HAP-1 (cell line): ENCODE data around the gene PTPRG.

ENCODE experiments used
- DNase-seq, 2 experiments: peaks; one replicate each; pipeline ENCODE4 v3.0.0-alpha.2; 2016 to 2020; ENCODE audit warnings: low spot score in 2 of 2
- H3K27me3 ChIP-seq: fragments of 250-450 bp; sonication (Bioruptor Pico); 2 replicates; pipeline ENCODE4 v1.5.1; 2020; ENCODE audit warnings: low read depth, mild to moderate bottlenecking, moderate library complexity
- H3K36me3 ChIP-seq: fragments of 250-450 bp; sonication (Bioruptor Pico); replicated peaks from 2 replicates; pipeline ENCODE4 v1.5.1; 2020; ENCODE audit warnings: mild to moderate bottlenecking
- H3K4me1 ChIP-seq: fragments of 250-450 bp; sonication (Bioruptor Pico); 2 replicates; pipeline ENCODE4 v1.5.1; 2020; ENCODE audit warnings: mild to moderate bottlenecking
- H3K4me3 ChIP-seq: fragments of 250-450 bp; sonication (Bioruptor Pico); 2 replicates; pipeline ENCODE4 v1.5.1; 2020; ENCODE audit warnings: mild to moderate bottlenecking, moderate library complexity
- H3K9me3 ChIP-seq: fragments of 250-450 bp; sonication (Bioruptor Pico); 2 replicates; pipeline ENCODE4 v1.5.1; 2020; ENCODE audit warnings: mild to moderate bottlenecking, moderate library complexity
- in situ Hi-C: fragments of 300-500 bp; cut with MboI; formaldehyde crosslinking; loops from 3 replicates; pipeline ENCODE4 v1.14.3; 2020; ENCODE audit warnings: low sequenced_read_pairs, inconsistent platforms, mixed read lengths

The PTPRG gene

DNA sequence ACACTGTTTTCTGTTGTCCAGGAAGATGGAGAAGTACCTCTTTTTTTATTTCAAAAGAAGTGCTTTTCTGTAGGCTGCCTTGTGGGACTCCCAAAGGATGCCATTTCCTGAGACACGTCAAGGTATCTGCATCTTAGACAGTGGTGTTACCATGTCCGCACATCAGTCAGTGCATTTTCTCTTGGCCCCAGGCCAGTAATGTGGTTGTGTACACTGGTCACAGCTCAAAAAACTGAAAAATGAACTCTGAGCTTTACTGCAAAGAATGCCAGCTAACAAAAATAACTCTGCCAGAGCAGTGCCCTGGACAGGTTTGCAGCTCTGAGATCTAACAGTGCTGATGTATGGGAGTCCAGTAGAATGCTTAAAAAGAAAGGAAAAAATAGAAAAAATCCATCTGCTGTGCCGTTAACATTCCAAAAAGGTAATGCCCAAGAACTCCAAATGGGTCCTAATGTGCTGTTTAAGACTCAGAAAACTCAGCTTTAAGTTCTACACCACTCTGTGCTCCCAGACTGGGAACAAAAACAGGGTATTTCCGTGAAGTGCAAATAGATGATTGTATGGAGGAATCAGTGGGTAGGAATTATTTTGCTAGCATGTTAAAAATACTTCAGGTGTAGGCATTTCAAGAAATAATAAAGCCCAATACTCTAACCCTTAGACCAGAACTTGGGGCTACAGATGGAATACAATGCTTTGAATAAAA is 496.1 kb downstream of the PTPRG start:
- in situ Hi-C loops, result no loop called here

DNA sequence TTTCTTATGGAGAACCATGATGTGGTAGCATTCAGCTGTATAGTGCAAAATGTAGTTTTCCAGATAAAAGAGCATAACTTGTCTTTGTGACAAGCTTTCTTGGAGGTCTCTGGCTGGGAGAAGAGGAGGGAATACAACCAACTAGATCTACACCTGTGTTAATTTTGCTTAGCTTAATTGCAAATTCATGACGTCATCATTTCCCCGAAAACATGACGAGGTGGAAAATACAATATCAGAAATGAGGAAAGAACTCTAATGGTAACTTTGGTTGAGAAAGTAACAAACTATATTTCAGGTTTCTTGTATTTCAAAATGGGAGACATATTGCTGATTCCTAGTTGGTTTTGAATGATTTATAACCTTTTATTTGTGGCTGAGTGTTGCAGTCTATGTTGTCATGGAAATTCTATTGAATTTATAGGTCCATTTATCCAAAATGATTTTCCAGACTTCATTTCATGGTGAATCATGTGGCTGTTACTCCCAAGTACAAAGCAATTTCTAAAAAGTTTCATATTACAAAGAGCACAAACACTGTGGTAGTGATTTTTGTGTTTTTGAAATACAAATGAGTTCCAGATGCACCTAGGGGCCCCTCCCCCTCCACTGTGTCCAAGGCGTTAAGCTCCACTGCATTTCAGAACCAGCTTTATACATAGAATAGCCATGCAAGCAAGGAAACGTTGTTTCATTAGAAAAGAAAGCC is 504.8 kb downstream of the PTPRG start:
- H3K36me3 ChIP-seq, result no peaks in the 10 kb centered on the region
- no peaks in the 10 kb centered on the region for H3K27me3 ChIP-seq
- DNase-seq, result peak; percentile 12 to 62
- no peak overlapping the region for H3K4me3 ChIP-seq
- H3K9me3 ChIP-seq, result no peaks in the 10 kb centered on the region; the same call in 1 of the 2 replicates
- in situ Hi-C loops, result no loop called here
- H3K4me1 ChIP-seq, result peaks cover 32% of the 10 kb centered on the region

More for the DNA sequence above, 496.1 kb downstream of the PTPRG start:
- H3K27me3 ChIP-seq, result no peaks in the 10 kb centered on the region
- H3K9me3 ChIP-seq, result no peaks in the 10 kb centered on the region
- H3K36me3 ChIP-seq, result no peaks in the 10 kb centered on the region
- no peak overlapping the region for H3K4me3 ChIP-seq
- H3K4me1 ChIP-seq, result no peaks in the 10 kb centered on the region
- DNase-seq, result no peak

DNA sequence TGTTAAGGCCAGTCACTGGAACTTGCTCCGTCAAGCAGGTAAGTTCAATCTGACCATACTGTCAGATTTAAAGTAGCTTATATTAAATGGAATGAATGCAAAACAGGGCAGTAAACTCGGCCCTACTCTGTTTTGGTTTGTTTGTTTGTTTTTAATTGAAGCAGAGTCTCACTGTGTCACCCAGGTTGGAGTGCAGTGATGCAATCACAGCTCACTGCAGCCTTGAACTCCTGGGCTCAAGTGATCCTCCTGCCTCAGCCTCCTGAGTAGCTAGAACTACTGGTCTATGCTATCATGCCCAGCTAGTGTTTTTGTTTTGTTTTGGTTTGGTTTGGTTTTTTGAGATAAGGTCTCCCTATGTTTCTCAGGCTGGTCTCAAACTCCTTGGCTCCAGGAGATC is 507.0 kb downstream of the PTPRG start:
- H3K36me3 ChIP-seq, result no peaks in the 10 kb centered on the region
- H3K27me3 ChIP-seq, result no peaks in the 10 kb centered on the region
- H3K9me3 ChIP-seq, result no peaks in the 10 kb centered on the region; the same call in 1 of the 2 replicates
- H3K4me3 ChIP-seq, result no peak overlapping the region
- no peak for DNase-seq
- H3K4me1 ChIP-seq, result peaks cover 32% of the 10 kb centered on the region
- in situ Hi-C loops, result no loop called here

DNA sequence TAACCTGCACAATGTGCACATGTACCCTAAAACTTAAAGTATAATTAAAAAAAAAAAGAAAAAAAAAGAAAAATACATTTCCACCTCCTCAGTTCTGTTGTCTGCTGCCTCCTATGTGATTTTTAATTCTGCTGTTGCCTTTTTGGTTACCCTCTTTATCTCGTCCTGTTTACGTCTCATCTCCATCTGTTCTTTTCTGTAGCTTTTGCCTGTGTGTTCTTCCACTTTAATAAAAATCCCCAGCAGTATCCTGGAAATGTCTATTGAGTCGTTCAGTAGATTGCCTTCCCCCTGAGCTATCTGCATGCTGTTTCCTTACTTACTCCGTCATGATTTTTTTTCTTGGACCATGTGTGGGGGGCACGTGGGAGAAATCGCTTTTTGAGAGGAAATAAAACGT is 509.5 kb downstream of the PTPRG start:
- in situ Hi-C loops, result no loop called here
- no peaks in the 10 kb centered on the region for H3K27me3 ChIP-seq
- no peak for DNase-seq

DNA sequence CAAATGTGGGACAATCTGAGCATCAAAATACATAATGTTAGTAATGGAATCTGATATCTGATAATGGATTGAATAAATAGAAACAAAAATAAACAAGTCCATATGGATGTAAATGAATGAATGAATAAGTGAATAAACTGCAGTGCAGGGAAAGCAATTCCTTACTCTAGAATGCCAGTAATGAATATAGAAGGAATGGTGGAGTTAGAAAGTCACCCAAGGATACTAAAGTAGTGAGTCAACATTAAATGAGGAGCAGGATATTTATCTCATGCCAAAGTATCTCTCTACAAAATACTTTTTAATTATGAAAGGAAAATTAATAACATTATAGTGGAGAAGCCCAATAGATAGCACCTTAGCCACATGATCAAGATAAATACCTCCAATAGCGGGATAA is 511.7 kb downstream of the PTPRG start:
- Histone ChIP-seq H3K36me3 (no peaks in the 10 kb centered on the region), H3K27me3 (no peaks in the 10 kb centered on the region), H3K9me3 (no peaks in the 10 kb centered on the region), H3K4me1 (peaks cover 26% of the 10 kb centered on the region), H3K4me3 (no peak overlapping the region)
- no peak for DNase-seq
- in situ Hi-C loops, result no loop called here

More for the DNA sequence above, 509.5 kb downstream of the PTPRG start:
- no peaks in the 10 kb centered on the region; the same call in 1 of the 2 replicates for H3K9me3 ChIP-seq
- H3K4me3 ChIP-seq, result no peak overlapping the region
- H3K4me1 ChIP-seq, result peaks cover 35% of the 10 kb centered on the region
- no peaks in the 10 kb centered on the region for H3K36me3 ChIP-seq

DNA sequence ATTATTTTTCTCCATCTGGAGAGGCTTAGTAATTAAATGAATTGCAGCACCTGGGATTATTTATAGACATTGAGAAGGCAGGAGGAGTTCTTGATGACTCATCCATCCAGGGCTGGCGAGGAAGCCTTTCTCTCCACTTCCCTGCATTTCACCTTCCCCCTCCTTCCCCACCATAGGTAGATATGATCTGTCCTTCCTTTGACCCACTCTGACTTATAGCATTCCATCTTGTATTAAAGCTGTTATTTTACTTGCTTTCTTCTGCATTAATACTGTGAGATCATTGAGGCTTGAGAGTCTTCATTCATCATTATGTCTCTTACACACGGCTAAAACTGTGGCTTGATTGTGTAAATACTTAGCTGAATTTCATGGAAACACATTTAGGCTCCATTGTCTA is 523.2 kb downstream of the PTPRG start:
- Histone ChIP-seq H3K27me3 (no peaks in the 10 kb centered on the region), H3K36me3 (no peaks in the 10 kb centered on the region), H3K4me3 (no peak overlapping the region), H3K9me3 (no peaks in the 10 kb centered on the region), H3K4me1 (peaks cover under 1% of the 10 kb centered on the region; the same call in 1 of the 2 replicates)
- DNase-seq, result no peak
- in situ Hi-C loops, result no loop called here

DNA sequence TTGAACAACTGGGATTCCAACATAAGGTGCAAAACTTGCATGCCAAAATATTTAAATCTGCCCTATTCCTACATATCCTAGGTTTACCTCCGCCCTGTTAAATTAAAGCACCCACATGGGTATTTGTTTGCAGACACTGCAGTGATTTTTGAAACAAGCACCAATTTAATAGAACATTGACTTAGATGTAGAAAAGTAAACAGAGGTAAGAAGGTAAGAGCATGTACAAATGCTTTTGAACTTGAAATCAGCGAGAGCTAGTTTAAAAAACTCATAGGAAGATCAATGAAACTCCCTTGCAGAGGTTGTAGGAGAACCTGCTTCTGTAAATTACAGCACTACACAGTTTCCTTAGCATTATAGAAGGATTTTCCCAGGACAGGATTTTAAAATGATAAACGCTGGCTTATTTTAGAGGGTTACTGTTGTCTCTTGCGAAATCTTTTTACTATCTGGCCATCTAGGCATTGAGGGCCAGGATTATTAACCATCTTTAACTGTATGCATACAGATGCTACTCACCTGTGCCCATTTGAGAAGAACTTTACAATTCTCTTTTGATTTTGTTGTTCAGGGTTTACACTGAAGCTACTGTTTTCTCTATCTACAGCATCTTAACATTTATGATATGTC is 527.2 kb downstream of the PTPRG start:
- no peak for DNase-seq
- Histone ChIP-seq H3K4me3 (no peak overlapping the region), H3K9me3 (no peaks in the 10 kb centered on the region), H3K27me3 (no peaks in the 10 kb centered on the region), H3K4me1 (no peaks in the 10 kb centered on the region), H3K36me3 (no peaks in the 10 kb centered on the region)
- in situ Hi-C loops, result no loop called here

DNA sequence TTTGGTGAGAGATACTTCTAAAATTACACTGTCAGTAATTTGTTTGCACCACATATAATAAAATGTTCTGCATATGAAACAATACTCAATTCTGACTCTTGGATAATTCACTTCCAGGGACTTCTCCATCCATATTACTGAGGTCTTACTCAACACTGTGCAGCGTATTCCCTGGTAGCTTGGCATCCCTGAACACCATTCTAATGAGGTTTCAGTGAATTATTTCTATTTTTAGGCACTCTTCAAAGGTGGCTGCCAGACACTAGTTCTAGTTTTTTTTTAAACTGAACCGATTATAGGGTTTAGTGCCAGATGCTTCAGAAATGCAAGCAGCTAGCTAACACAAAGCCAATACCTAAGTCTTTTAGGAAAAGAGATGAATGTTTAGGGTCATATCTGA is 528.7 kb downstream of the PTPRG start:
- H3K9me3 ChIP-seq, result no peaks in the 10 kb centered on the region
- H3K36me3 ChIP-seq, result no peaks in the 10 kb centered on the region
- H3K4me3 ChIP-seq, result no peak overlapping the region
- H3K4me1 ChIP-seq, result no peaks in the 10 kb centered on the region
- in situ Hi-C loops, result no loop called here
- no peak for DNase-seq
- H3K27me3 ChIP-seq, result no peaks in the 10 kb centered on the region

DNA sequence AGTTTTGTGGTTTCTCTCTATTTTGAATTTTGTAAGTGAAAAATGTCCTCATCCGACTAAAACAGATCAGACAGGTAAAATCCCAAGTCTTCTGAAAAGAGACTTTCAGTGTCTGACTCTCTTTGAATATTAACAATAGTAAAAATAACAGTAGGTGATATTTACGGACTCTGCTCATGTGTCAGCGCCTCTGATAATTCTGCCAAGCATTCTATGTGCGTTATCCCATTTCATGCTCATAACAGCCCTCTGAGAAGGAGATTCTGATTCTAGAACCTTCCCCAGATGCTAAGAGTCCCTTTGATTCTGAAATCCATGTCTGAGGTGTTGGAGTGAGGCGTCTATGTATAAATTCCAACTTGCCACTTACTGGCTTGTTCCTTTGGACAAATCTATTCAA is 529.1 kb downstream of the PTPRG start:
- Histone ChIP-seq H3K4me3 (no peak overlapping the region), H3K27me3 (no peaks in the 10 kb centered on the region), H3K36me3 (no peaks in the 10 kb centered on the region), H3K4me1 (no peaks in the 10 kb centered on the region), H3K9me3 (no peaks in the 10 kb centered on the region)
- in situ Hi-C loops, result no loop called here
- DNase-seq, result no peak

DNA sequence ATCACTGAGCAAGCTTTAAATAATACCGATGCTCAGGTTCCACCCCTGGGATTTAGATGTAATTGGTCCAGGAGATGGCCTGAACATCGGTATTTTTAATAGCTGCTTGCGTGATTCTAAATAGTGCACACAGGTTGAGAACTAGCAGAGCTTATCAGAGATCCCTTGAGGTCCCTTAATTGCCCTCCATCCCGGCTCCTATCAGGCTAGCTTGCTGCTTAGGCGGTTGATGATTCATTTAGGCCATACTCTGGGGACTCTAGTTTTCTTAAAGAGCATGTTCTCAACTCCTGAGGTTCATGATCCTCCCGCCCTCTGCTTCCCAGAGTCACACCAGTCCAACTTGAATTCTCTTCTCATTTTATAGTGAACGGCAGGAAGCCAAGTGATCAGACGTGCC is 531.7 kb downstream of the PTPRG start:
- Histone ChIP-seq H3K4me1 (no peaks in the 10 kb centered on the region), H3K36me3 (no peaks in the 10 kb centered on the region), H3K4me3 (no peak overlapping the region), H3K27me3 (no peaks in the 10 kb centered on the region), H3K9me3 (no peaks in the 10 kb centered on the region)
- no peak for DNase-seq
- in situ Hi-C loops, result no loop called here

DNA sequence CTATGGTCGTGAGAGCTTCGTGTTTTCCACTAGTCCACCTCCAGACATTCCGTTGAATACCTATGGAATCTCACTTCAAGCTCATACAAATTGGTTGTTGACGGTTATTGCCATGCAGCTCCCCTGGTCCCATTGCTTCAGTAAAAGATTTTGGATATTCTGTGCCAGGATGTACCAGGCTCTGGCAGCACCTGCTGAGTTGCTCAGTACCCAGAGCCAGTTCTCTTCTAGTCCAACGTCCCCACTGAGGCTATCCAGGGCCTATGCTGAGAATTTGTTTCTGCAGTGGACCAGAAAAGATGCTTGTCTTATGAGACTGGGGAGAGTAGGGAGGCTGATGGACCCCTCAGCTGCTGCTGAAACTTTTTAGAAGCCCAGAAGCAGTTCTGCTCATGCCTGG is 533.1 kb downstream of the PTPRG start:
- Histone ChIP-seq H3K9me3 (no peaks in the 10 kb centered on the region), H3K27me3 (no peaks in the 10 kb centered on the region), H3K4me1 (no peaks in the 10 kb centered on the region), H3K36me3 (no peaks in the 10 kb centered on the region), H3K4me3 (no peak overlapping the region)
- in situ Hi-C loops, result no loop called here
- DNase-seq, result no peak

DNA sequence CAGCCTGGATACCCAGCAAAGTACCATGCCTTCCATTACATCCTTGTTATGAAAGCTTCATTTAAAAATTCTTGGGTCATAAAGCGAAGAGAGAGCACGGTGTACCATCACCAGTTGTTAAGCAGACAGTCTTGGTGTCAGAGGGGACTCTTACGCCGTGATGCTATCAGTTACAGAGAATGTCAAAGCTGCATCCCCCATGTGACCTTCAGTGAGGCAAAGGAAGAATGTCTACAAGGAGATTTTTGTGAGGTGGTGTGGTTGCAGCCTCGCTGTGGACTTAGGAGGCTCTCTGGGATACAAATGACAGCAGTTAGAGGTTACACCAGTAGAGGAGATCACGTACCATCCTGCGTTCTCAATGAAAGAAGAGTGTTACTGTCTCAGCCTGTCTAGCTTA is 533.7 kb downstream of the PTPRG start:
- Histone ChIP-seq H3K9me3 (no peaks in the 10 kb centered on the region), H3K4me1 (no peaks in the 10 kb centered on the region), H3K36me3 (no peaks in the 10 kb centered on the region), H3K4me3 (no peak overlapping the region), H3K27me3 (no peaks in the 10 kb centered on the region)
- in situ Hi-C loops, result no loop called here
- no peak for DNase-seq

DNA sequence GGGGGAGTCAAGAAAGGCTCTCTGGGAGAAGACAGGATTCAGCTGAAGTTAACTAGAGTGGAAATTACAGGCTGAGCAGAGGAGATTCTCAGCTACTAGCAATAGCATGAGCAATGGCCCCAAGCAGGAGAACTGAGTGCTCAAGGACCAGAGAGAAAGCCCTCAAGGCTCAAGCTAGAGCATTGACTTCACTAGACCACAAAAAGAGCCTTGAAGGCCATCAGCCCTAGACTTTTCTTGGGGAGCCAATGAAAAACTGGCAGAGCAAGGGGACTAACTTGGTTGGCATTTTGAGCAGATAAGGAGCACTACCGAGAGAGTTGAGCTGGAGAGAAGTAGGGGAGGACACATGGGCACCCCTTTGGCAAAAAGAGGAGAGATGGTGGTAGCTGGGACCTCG is 534.4 kb downstream of the PTPRG start:
- H3K36me3 ChIP-seq, result no peaks in the 10 kb centered on the region

DNA sequence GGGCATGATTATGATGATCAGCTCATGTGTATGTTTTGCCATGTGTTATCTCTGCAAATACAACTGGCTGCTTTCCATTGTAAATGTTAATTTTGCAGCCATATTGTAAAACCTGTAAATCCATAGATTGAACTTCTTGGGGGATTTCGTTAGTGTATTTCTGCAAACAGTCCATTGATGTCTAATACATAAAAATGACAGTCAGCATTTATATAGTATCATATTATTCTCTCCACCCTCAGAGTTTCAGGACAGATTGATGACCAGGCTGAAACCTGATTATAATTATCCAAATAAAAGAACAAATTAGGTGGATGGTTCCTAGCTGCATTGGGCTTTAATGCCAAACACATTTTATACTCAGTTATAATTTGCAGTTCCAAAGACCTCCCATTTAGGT is 535.1 kb downstream of the PTPRG start:
- DNase-seq, result no peak
- in situ Hi-C loops, result no loop called here

More for the DNA sequence above, 534.4 kb downstream of the PTPRG start:
- H3K27me3 ChIP-seq, result no peaks in the 10 kb centered on the region
- DNase-seq, result no peak
- no peak overlapping the region for H3K4me3 ChIP-seq
- no peaks in the 10 kb centered on the region for H3K4me1 ChIP-seq
- H3K9me3 ChIP-seq, result no peaks in the 10 kb centered on the region
- in situ Hi-C loops, result no loop called here

More for the DNA sequence above, 535.1 kb downstream of the PTPRG start:
- H3K4me1 ChIP-seq, result no peaks in the 10 kb centered on the region
- H3K36me3 ChIP-seq, result no peaks in the 10 kb centered on the region
- H3K4me3 ChIP-seq, result no peak overlapping the region
- no peaks in the 10 kb centered on the region for H3K9me3 ChIP-seq
- no peaks in the 10 kb centered on the region for H3K27me3 ChIP-seq
